Vagina (tissue), 2 donors: ENCODE data around the gene SPATA25.

Experiments used
- POLR2AphosphoS5 ChIP-seq, 2 donors: sonication (generic); formaldehyde crosslinking; IDR thresholded peaks; one replicate each; pipeline ENCODE4 v1.9.0; 2017; ENCODE audit warnings: antibody characterized with exemption in 2 of 2, mild to moderate bottlenecking in 2 of 2, low read depth in 1 of 2; ENCODE audit not compliant: insufficient read depth in 1 of 2
- TF ChIP-seq, protein P1 (sequence below), 3 experiments: fragments of 450-650 bp in 2 of 3; fragments of 200-600 bp in 1 of 3; sonication (generic) in 1 of 3; IDR thresholded peaks; one replicate each; pipeline ENCODE4 v1.5.1; 2017 to 2019; ENCODE audit warnings: antibody characterized with exemption in 3 of 3, mild to moderate bottlenecking in 2 of 3, moderate library complexity in 2 of 3

DNA sequence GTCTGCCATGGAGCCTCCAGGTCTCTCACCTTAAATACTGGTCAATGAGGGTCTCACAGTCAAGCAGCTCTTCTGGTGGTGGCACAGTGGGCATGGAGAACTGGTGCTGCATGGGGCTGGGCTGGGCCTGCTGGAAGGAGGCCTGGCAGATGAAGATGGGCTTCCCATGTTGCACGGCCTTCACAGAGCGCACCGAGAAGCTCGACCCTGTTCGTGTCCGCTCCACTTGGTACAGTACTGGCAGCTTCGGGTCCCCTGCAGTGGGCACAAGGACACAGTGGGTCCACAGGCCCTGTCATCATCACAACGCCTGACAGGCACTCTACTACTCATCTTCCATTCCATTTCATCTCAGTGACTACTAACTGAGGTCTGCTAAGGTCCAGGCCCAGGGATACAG is 39.0 kb downstream of the SPATA25 start:
- peak in 1 of 2 donors; percentile 19 for TF ChIP-seq POLR2AphosphoS5 (IDR thresholded peaks at IDR 0.05; ENCODE audit: insufficient read depth in 1 of 2, low read depth in 1 of 2)
- TF ChIP-seq, protein P1, sequence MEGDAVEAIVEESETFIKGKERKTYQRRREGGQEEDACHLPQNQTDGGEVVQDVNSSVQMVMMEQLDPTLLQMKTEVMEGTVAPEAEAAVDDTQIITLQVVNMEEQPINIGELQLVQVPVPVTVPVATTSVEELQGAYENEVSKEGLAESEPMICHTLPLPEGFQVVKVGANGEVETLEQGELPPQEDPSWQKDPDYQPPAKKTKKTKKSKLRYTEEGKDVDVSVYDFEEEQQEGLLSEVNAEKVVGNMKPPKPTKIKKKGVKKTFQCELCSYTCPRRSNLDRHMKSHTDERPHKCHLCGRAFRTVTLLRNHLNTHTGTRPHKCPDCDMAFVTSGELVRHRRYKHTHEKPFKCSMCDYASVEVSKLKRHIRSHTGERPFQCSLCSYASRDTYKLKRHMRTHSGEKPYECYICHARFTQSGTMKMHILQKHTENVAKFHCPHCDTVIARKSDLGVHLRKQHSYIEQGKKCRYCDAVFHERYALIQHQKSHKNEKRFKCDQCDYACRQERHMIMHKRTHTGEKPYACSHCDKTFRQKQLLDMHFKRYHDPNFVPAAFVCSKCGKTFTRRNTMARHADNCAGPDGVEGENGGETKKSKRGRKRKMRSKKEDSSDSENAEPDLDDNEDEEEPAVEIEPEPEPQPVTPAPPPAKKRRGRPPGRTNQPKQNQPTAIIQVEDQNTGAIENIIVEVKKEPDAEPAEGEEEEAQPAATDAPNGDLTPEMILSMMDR (IDR thresholded peaks at IDR 0.05) = no peak
